Testis (tissue), 2 donors: ENCODE data around the gene EEIG2.

ENCODE experiments used
- POLR2A ChIP-seq: fragments of 450-650 bp; IDR thresholded peaks from one replicate; pipeline ENCODE4 v1.6.1; 2017; ENCODE audit warnings: antibody characterized with exemption, mild to moderate bottlenecking, moderate library complexity
- TF ChIP-seq, protein P1 (sequence below), 3 experiments: fragments of 450-650 bp in 2 of 3; fragments of 200-600 bp in 1 of 3; sonication (generic) in 1 of 3; IDR thresholded peaks; one replicate each; pipeline ENCODE4 v1.5.1; 2016 to 2019; ENCODE audit warnings: antibody characterized with exemption in 3 of 3, mild to moderate bottlenecking in 2 of 3, moderate library complexity in 1 of 3

DNA sequence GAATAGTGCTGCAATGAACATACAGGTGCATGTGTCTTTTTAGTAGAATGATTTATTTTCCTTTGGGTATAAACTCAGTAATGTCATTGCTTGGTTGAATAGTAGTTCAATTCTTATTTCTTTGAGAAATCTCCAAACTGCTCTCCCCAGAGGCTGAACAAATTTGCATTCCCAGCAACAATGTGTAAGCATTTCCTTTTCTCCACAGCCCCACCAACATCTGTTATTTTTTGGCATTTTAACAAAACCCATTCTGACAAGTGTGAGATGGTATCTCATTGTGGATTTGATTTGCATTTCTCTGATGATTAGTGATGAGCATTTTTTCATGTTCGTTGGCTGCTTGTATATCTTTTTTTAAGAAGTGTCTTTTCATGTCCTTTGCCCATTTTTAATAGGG is 21.9 kb upstream of the EEIG2 start:
- no peak for TF ChIP-seq POLR2A
- TF ChIP-seq, protein P1, sequence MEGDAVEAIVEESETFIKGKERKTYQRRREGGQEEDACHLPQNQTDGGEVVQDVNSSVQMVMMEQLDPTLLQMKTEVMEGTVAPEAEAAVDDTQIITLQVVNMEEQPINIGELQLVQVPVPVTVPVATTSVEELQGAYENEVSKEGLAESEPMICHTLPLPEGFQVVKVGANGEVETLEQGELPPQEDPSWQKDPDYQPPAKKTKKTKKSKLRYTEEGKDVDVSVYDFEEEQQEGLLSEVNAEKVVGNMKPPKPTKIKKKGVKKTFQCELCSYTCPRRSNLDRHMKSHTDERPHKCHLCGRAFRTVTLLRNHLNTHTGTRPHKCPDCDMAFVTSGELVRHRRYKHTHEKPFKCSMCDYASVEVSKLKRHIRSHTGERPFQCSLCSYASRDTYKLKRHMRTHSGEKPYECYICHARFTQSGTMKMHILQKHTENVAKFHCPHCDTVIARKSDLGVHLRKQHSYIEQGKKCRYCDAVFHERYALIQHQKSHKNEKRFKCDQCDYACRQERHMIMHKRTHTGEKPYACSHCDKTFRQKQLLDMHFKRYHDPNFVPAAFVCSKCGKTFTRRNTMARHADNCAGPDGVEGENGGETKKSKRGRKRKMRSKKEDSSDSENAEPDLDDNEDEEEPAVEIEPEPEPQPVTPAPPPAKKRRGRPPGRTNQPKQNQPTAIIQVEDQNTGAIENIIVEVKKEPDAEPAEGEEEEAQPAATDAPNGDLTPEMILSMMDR (IDR thresholded peaks at IDR 0.05), result no peak
